A549 treated with AZD9567 at 1 μM for 4 hours (cell line): ENCODE data around the gene USP17L18. TPM values are rescaled to one million over a fixed set of nuclear protein-coding genes. Genes with fewer than 3 reads are reported as not detected.

Source experiments
- total RNA-seq: library from RNA; stranded (reverse); fragments of 200-300 nt; extraction: Qiagen RNA extraction; gene quantifications from 5 replicates; pipeline ENCODE4 v1.2.3, GENCODE V29; 2022; ENCODE audit not compliant: insufficient read depth

USP17L18 gene
- not detected in 5 replicates for total RNA-seq

GRCh38 chr4:9247953-9248680 is at the start of gene USP17L18:
USP17L18 (plus strand) TSS chr4:9248630; CDS start chr4:9248630, 0 bp downstream.

GRCh38 chr4:9210357-9210756 is 38.1 kb upstream of the USP17L18 start, which contains the start of gene USP17L10:
USP17L10 (plus strand) TSS chr4:9210657; CDS start chr4:9210657, 0 bp downstream.

GRCh38 chr4:9215105-9215504 is 33.3 kb upstream of the USP17L18 start, which contains the start of gene USP17L11:
USP17L11 (plus strand) TSS chr4:9215405; CDS start chr4:9215405, 0 bp downstream.

GRCh38 chr4:9219852-9220251 is 28.6 kb upstream of the USP17L18 start, which contains the start of gene USP17L12:
USP17L12 (plus strand) TSS chr4:9220152; CDS start chr4:9220152, 0 bp downstream.

GRCh38 chr4:9224596-9224995 is 23.8 kb upstream of the USP17L18 start, which contains the start of gene USP17L13:
USP17L13 (plus strand) TSS chr4:9224896; CDS start chr4:9224896, 0 bp downstream.

GRCh38 chr4:9234085-9234484 is 14.3 kb upstream of the USP17L18 start, which contains the start of gene USP17L15:
USP17L15 (plus strand) TSS chr4:9234385; CDS start chr4:9234385, 0 bp downstream.

GRCh38 chr4:9243579-9243978 is 4.9 kb upstream of the USP17L18 start, which contains the start of gene USP17L17:
USP17L17 (plus strand) TSS chr4:9243879; CDS start chr4:9243879, 0 bp downstream.

GRCh38 chr4:9253078-9253477 is 4.6 kb downstream of the USP17L18 start, which contains the start of gene USP17L19:
USP17L19 (plus strand) TSS chr4:9253378; CDS start chr4:9253378, 0 bp downstream.

GRCh38 chr4:9257824-9258223 is 9.4 kb downstream of the USP17L18 start, which contains the start of gene USP17L20:
USP17L20 (plus strand) TSS chr4:9258124; CDS start chr4:9258124, 0 bp downstream.

GRCh38 chr4:9262572-9262971 is 14.1 kb downstream of the USP17L18 start, which contains the start of gene USP17L21:
USP17L21 (plus strand) TSS chr4:9262872; CDS start chr4:9262872, 0 bp downstream.

GRCh38 chr4:9267319-9267718 is 18.9 kb downstream of the USP17L18 start, which contains the start of gene USP17L22:
USP17L22 (plus strand) TSS chr4:9267619; CDS start chr4:9267619, 0 bp downstream.

Other genes starting within 250 kb of the USP17L18 start
- 0.02 TPM in 1 of 5 replicates, not detected in the others for gene FAM90A26, start 78.2 kb upstream of the USP17L18 start, total RNA-seq
- gene USP17L10, start 38.0 kb upstream of the USP17L18 start, total RNA-seq = not detected in 5 replicates
- gene USP17L11, start 33.2 kb upstream of the USP17L18 start, total RNA-seq = 0.06 TPM in 1 of 5 replicates, not detected in the others
- gene USP17L12, start 28.5 kb upstream of the USP17L18 start, total RNA-seq = not detected in 5 replicates
- gene USP17L13, start 23.7 kb upstream of the USP17L18 start, total RNA-seq = not detected in 5 replicates
- not detected in 5 replicates for gene USP17L15, start 14.2 kb upstream of the USP17L18 start, total RNA-seq
- not detected in 5 replicates for gene USP17L17, start 4.8 kb upstream of the USP17L18 start, total RNA-seq
- gene USP17L19, start 4.7 kb downstream of the USP17L18 start, total RNA-seq = not detected in 5 replicates
- gene USP17L20, start 9.5 kb downstream of the USP17L18 start, total RNA-seq = not detected in 5 replicates
- gene USP17L21, start 14.2 kb downstream of the USP17L18 start, total RNA-seq = not detected in 5 replicates
- not detected in 5 replicates for gene USP17L22, start 19.0 kb downstream of the USP17L18 start, total RNA-seq
- not detected in 5 replicates for gene USP17L24, start 76.5 kb downstream of the USP17L18 start, total RNA-seq
- gene USP17L25, start 81.3 kb downstream of the USP17L18 start, total RNA-seq = not detected in 5 replicates
- gene USP17L26, start 86.0 kb downstream of the USP17L18 start, total RNA-seq = not detected in 5 replicates
- gene USP17L5, start 90.8 kb downstream of the USP17L18 start, total RNA-seq = not detected in 5 replicates
- not detected in 5 replicates for gene USP17L27, start 95.5 kb downstream of the USP17L18 start, total RNA-seq
- not detected in 5 replicates for gene USP17L28, start 100.3 kb downstream of the USP17L18 start, total RNA-seq
- gene USP17L29, start 105.0 kb downstream of the USP17L18 start, total RNA-seq = not detected in 5 replicates
- not detected in 5 replicates for gene USP17L30, start 114.5 kb downstream of the USP17L18 start, total RNA-seq
- not detected in 5 replicates for gene DEFB131A, start 195.8 kb downstream of the USP17L18 start, total RNA-seq